ENCODE measurements around the gene ZFP36L1.

ZFP36L1 gene

GRCh38 chr14:68795597-68796417, 2.9 kb upstream of the ZFP36L1 start:
- peak; percentile 86 for DNase-seq (ENCODE audit: low spot score)

GRCh38 chr14:68794851-68795596, 2.2 kb upstream of the ZFP36L1 start:
- DNase-seq (ENCODE audit: low spot score) = peak; percentile 85

GRCh38 chr14:68794130-68794850, 1.4 kb upstream of the ZFP36L1 start:
- DNase-seq (ENCODE audit: low spot score) = peak; percentile 88

- DNase-seq (ENCODE audit: low spot score) = peak; percentile 38
Observed at GRCh38 chr14:68793734-68794129, 865 bp upstream of the ZFP36L1 start.

GRCh38 chr14:68792678-68792978, 239 bp downstream of the ZFP36L1 start:
- no peak for DNase-seq (ENCODE audit: low spot score)

GRCh38 chr14:68791902-68792677, 777 bp downstream of the ZFP36L1 start:
- peak; percentile 32 for DNase-seq (ENCODE audit: low spot score)

- DNase-seq (ENCODE audit: low spot score) = peak; percentile 27
Observed at GRCh38 chr14:68791078-68791901, 1.6 kb downstream of the ZFP36L1 start.

- DNase-seq (ENCODE audit: low spot score) = no peak
Observed at GRCh38 chr14:68790644-68791077, 2.2 kb downstream of the ZFP36L1 start.

GRCh38 chr14:68789821-68790643, 2.8 kb downstream of the ZFP36L1 start:
- DNase-seq (ENCODE audit: low spot score) = no peak

GRCh38 chr14:68788996-68789820, 3.7 kb downstream of the ZFP36L1 start:
- DNase-seq (ENCODE audit: low spot score) = peak; percentile 79

GRCh38 chr14:68788275-68788995, 4.4 kb downstream of the ZFP36L1 start:
- DNase-seq (ENCODE audit: low spot score) = no peak

GRCh38 chr14:68787092-68787992, 5.5 kb downstream of the ZFP36L1 start:
- DNase-seq (ENCODE audit: low spot score) = no peak

GRCh38 chr14:68786491-68787091, 6.3 kb downstream of the ZFP36L1 start:
- peak; percentile 47 for DNase-seq (ENCODE audit: low spot score)

- DNase-seq (ENCODE audit: low spot score) = peak; percentile 56
Observed at GRCh38 chr14:68785534-68786490, 7.1 kb downstream of the ZFP36L1 start.

- DNase-seq (ENCODE audit: low spot score) = peak; percentile 35
Observed at GRCh38 chr14:68784978-68785533, 7.8 kb downstream of the ZFP36L1 start.

Data from GM03348 (cell line).